Measurements from ENCODE around the gene DBN1.

Gene DBN1

DNA sequence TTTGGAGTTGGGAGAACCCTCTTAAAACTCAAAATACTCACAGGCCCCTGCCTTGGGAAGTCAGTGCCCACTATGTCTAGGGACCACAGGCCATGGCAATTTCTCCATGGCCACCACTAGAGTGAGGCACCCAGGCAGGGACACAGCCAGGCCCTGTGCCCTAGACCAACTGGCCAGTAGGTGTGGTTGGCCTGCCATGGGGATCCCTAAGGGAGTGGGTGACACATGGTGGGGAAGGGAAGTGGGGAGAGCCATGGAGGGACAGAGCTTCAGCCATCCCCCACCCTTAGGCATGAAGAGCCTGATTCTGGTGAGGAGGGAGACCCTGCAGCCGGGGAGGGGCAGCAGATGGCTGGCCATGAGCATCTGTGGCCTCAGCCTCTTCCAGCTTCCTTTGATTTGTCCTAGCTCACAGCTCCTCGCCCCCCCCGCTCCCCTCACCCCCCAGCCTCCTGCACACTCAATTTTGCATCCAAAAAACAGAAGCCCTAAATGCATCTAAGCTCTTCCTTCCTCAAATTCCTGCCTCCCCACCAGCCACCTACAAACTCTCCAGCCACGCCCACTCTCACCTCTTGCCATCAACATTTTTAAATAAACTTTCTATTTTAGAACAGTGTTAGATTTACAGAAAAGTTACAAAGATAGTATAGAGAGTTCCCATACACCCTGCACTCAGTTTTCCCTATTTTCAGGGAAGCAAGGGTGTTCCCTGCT is 1.6 kb upstream of the DBN1 start:
- H3K4me3 ChIP-seq (ENCODE audit: low read depth, low read length): no peak overlapping the region
- TF ChIP-seq, protein P1, sequence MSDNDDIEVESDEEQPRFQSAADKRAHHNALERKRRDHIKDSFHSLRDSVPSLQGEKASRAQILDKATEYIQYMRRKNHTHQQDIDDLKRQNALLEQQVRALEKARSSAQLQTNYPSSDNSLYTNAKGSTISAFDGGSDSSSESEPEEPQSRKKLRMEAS (IDR thresholded peaks at IDR 0.05; ENCODE audit: low read depth, low read length): no peak
- TF ChIP-seq MYC (IDR thresholded peaks at IDR 0.05; ENCODE audit: low read depth, low read length) (no peak), POLR2A (IDR thresholded peaks at IDR 0.05; ENCODE audit: extremely low read depth, insufficient read length) (no peak)
- TF ChIP-seq, protein P2, sequence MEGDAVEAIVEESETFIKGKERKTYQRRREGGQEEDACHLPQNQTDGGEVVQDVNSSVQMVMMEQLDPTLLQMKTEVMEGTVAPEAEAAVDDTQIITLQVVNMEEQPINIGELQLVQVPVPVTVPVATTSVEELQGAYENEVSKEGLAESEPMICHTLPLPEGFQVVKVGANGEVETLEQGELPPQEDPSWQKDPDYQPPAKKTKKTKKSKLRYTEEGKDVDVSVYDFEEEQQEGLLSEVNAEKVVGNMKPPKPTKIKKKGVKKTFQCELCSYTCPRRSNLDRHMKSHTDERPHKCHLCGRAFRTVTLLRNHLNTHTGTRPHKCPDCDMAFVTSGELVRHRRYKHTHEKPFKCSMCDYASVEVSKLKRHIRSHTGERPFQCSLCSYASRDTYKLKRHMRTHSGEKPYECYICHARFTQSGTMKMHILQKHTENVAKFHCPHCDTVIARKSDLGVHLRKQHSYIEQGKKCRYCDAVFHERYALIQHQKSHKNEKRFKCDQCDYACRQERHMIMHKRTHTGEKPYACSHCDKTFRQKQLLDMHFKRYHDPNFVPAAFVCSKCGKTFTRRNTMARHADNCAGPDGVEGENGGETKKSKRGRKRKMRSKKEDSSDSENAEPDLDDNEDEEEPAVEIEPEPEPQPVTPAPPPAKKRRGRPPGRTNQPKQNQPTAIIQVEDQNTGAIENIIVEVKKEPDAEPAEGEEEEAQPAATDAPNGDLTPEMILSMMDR (IDR thresholded peaks at IDR 0.05; ENCODE audit: low read depth, low read length): no peak
- DNase-seq (ENCODE audit: low read depth): no peak

DNA sequence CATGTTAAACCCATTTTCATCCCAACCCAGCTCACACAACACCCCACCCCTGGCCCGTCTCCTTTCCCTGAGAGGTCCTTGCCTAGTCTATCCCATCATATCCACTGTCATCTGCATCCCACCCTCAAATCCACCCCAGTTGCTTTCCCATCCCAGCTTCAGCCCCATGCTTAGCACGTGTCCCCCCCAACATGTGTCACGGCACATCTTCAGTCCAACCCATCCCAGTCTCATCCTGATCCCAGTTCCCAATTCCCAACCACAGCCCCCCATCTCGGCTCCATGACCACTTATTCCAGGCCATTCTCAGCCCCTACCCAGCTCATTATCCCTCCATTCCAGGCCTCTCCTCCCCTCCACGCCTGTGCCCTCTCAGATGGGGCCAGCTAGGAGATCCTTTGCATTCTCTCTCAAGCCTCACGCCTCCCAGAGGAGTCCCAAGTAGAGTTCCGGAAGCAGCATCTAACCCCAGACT is 605 bp upstream of the DBN1 start:
- no peak overlapping the region for H3K4me3 ChIP-seq (ENCODE audit: low read depth, low read length)
- no peak for DNase-seq (ENCODE audit: low read depth)
- TF ChIP-seq MYC (IDR thresholded peaks at IDR 0.05; ENCODE audit: low read depth, low read length) (no peak), POLR2A (IDR thresholded peaks at IDR 0.05; ENCODE audit: extremely low read depth, insufficient read length) (no peak)
- TF ChIP-seq, protein P1 (IDR thresholded peaks at IDR 0.05; ENCODE audit: low read depth, low read length): no peak
- TF ChIP-seq, protein P2 (IDR thresholded peaks at IDR 0.05; ENCODE audit: low read depth, low read length): no peak

GRCh38 chr5:177472460-177473442 is 683 bp downstream of the DBN1 start:
- TF ChIP-seq POLR2A (IDR thresholded peaks at IDR 0.05; ENCODE audit: extremely low read depth, insufficient read length): peak; percentile 30
- TF ChIP-seq, protein P1 (IDR thresholded peaks at IDR 0.05; ENCODE audit: low read depth, low read length): peak; percentile 46
- TF ChIP-seq, protein P2 (IDR thresholded peaks at IDR 0.05; ENCODE audit: low read depth, low read length): no peak
- 0 out of 2 replicates have a peak, but pooled peaks have one; percentile 48 for TF ChIP-seq MYC (IDR thresholded peaks at IDR 0.05; ENCODE audit: low read depth, low read length)
- peak overlapping the region; percentile 47 for H3K4me3 ChIP-seq (ENCODE audit: low read depth, low read length)
- DNase-seq (ENCODE audit: low read depth): peak; percentile 81

DNA sequence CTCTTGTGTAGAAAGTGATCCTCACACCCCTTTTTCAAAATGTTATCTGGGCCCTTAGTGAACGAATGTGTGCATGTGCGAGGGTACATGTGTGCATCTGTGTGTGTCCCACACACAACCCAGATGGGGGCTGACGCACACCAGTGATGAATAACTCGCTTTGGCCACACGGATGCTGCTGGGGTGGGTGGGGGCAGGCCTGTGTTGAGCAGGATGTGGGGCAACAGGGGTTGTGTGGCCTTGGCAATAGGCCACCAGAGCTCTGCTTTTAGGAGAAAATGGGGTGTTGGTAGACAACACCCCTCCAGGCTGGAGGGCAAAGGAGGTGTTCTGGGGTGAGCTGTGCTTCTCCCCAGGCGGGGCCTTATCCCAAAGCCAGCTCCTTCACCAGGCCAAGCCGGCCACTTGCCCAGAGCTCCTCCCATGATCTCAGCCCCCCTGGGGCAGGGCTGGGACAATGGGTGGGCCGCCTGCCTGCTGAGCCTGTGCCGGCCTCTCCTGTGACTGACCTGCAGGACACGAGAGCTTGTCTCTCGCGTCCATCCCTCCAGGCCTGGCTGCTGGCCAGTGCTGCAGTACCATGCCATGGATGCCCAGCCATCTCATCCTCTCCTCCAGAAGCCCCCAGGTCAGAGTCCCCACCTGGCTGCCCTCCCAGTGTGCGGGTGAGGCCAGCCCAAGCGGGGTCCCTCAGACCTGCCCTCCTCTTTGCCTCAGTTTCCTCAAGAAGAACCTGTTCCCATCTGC is 1.7 kb downstream of the DBN1 start:
- H3K4me3 ChIP-seq (ENCODE audit: low read depth, low read length): peak overlapping the region; percentile 47
- TF ChIP-seq, protein P1 (IDR thresholded peaks at IDR 0.05; ENCODE audit: low read depth, low read length): no peak
- no peak for TF ChIP-seq POLR2A (IDR thresholded peaks at IDR 0.05; ENCODE audit: extremely low read depth, insufficient read length)
- no peak for TF ChIP-seq MYC (IDR thresholded peaks at IDR 0.05; ENCODE audit: low read depth, low read length)
- TF ChIP-seq, protein P2 (IDR thresholded peaks at IDR 0.05; ENCODE audit: low read depth, low read length): no peak
- no peak for DNase-seq (ENCODE audit: low read depth)
